ENCODE data around the gene UBA3. TPM values are rescaled to one million over a fixed set of nuclear protein-coding genes. Genes with fewer than 3 reads are reported as not detected.

The UBA3 gene
- total RNA-seq, 2 donors from 2014 or later = 74.6 to 76.6 TPM

- peak within 1 kb of the TSS; percentile 98 for H3K4me3 ChIP-seq (ENCODE audit: low read length)
- Mint-ChIP-seq H3K36me3 (ENCODE audit: low read depth) (peaks cover 28% of the 10 kb centered on the region), H3K27me3 (ENCODE audit: insufficient read depth) (no peaks in the 10 kb centered on the region), H3K4me3 (peak within 1 kb of the TSS; percentile 99), H3K27ac (peak within 1 kb of the TSS; percentile 98), H3K9me3 (no peaks in the 10 kb centered on the region), H3K4me1 (peaks cover 12% of the 10 kb centered on the region)
- H3K4me1 ChIP-seq (ENCODE audit: control insufficient read depth, insufficient read depth, low read length) = no peaks in the 10 kb centered on the region
- H3K36me3 ChIP-seq (ENCODE audit: control insufficient read depth, insufficient read depth, low read length) = peaks cover 65% of the 10 kb centered on the region
- H3K27ac ChIP-seq (ENCODE audit: low read depth, low read length) = peak within 1 kb of the TSS; percentile 85
- no peak for TF ChIP-seq CTCF (conservative IDR thresholded peaks at IDR 0.05)
- H3K9ac ChIP-seq (ENCODE audit: extremely low read depth, low read length, poor library complexity, severe bottlenecking) = peak within 1 kb of the TSS; percentile 99
- WGBS, 2 experiments (ENCODE audit: insufficient coverage in 1 of 2, insufficient read length in 1 of 2) = 0 to 1% methylated on average over 28 to 45 of the region's 45 CpGs
- peak; percentile 99 for DNase-seq
- H3K27me3 ChIP-seq (ENCODE audit: control insufficient read depth, insufficient read depth, low read length, poor library complexity, severe bottlenecking) = no peaks in the 10 kb centered on the region
- H3K9me3 ChIP-seq (ENCODE audit: control insufficient read depth, low read length) = no peaks in the 10 kb centered on the region
Measured at GRCh38 chr3:69051756-69052471, 28.3 kb downstream of the UBA3 start, which contains the start of gene TMF1. Gene TMF1, minus strand, starts transcription at chr3:69052333. Its CDS starts 247 bp downstream, at chr3:69052086.

DNA sequence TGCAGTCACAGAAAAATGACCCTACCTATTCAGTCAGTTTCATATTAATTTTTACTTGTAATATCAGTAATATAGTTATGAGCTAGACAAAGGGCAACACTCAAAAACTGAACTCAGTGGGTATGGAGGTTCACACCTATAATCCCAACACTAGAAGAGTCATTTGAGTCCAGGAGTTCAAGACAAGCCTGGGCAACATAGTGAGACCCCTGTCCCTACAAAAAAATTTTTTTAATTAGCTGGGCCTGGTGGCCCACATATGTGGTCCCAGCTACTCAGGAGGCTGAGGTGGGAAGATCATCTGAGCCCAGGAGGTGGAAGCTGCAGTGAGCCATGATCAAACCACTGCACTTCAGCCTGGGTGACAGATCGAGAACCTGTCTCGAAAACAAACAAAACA lies 31.2 kb downstream of the UBA3 start:
- Histone ChIP-seq H3K9me3 (ENCODE audit: control insufficient read depth, low read length) (no peaks in the 10 kb centered on the region), H3K36me3 (ENCODE audit: control insufficient read depth, insufficient read depth, low read length) (peaks cover 61% of the 10 kb centered on the region), H3K9ac (ENCODE audit: extremely low read depth, low read length, poor library complexity, severe bottlenecking) (no peak overlapping the region), H3K4me3 (ENCODE audit: low read length) (no peak overlapping the region), H3K4me1 (ENCODE audit: control insufficient read depth, insufficient read depth, low read length) (no peaks in the 10 kb centered on the region), H3K27ac (ENCODE audit: low read depth, low read length) (no peak overlapping the region), H3K27me3 (ENCODE audit: control insufficient read depth, insufficient read depth, low read length, poor library complexity, severe bottlenecking) (no peaks in the 10 kb centered on the region)
- 100% methylated on average over 2 of the region's 2 CpGs; no CpG with 5 or more reads in 1 of the 2 experiments for whole genome bisulfite sequencing, 2 experiments (ENCODE audit: insufficient coverage in 1 of 2, insufficient read length in 1 of 2)
- H3K36me3 Mint-ChIP-seq (ENCODE audit: low read depth) = peaks cover 26% of the 10 kb centered on the region
- DNase-seq = no peak
- H3K27me3 Mint-ChIP-seq (ENCODE audit: insufficient read depth) = no peaks in the 10 kb centered on the region
- no peak overlapping the region for H3K4me3 Mint-ChIP-seq
- peaks cover 12% of the 10 kb centered on the region for H3K4me1 Mint-ChIP-seq
- TF ChIP-seq CTCF (conservative IDR thresholded peaks at IDR 0.05) = no peak
- H3K9me3 Mint-ChIP-seq = no peaks in the 10 kb centered on the region
- peak overlapping the region; percentile 48 for H3K27ac Mint-ChIP-seq

- Histone ChIP-seq H3K9ac (ENCODE audit: extremely low read depth, low read length, poor library complexity, severe bottlenecking) (no peak overlapping the region), H3K36me3 (ENCODE audit: control insufficient read depth, insufficient read depth, low read length) (peaks cover 87% of the 10 kb centered on the region), H3K4me3 (ENCODE audit: low read length) (no peak overlapping the region), H3K9me3 (ENCODE audit: control insufficient read depth, low read length) (no peaks in the 10 kb centered on the region), H3K27me3 (ENCODE audit: control insufficient read depth, insufficient read depth, low read length, poor library complexity, severe bottlenecking) (no peaks in the 10 kb centered on the region), H3K4me1 (ENCODE audit: control insufficient read depth, insufficient read depth, low read length) (no peaks in the 10 kb centered on the region), H3K27ac (ENCODE audit: low read depth, low read length) (no peak overlapping the region)
- H3K27me3 Mint-ChIP-seq (ENCODE audit: insufficient read depth) = no peaks in the 10 kb centered on the region
- DNase-seq = no peak
- 97 to 100% methylated on average over 1 to 2 of the region's 2 CpGs for WGBS, 2 experiments (ENCODE audit: insufficient coverage in 1 of 2, insufficient read length in 1 of 2)
- no peaks in the 10 kb centered on the region for H3K4me1 Mint-ChIP-seq
- H3K36me3 Mint-ChIP-seq (ENCODE audit: low read depth) = peaks cover 49% of the 10 kb centered on the region
- H3K4me3 Mint-ChIP-seq = no peak overlapping the region
- H3K27ac Mint-ChIP-seq = no peak overlapping the region
- no peaks in the 10 kb centered on the region for H3K9me3 Mint-ChIP-seq
- TF ChIP-seq CTCF (conservative IDR thresholded peaks at IDR 0.05) = no peak
Measured at GRCh38 chr3:69044608-69045007, 35.6 kb downstream of the UBA3 start.

All from endodermal cell (in vitro differentiated cells).